GM18858 (cell line): ENCODE measurements around the gene HNF1A.
"Not testable (repeated sequence)": the region's sequence is repeated elsewhere in the genome, so short reads cannot be mapped to it uniquely, and the experiment has no call there.

Experiments used
- ATAC-seq: cut with Tn5 transposase; IDR thresholded peaks from one replicate; pipeline ENCODE4 v1.9.1; 2021; ENCODE audit not compliant: unreplicated experiment

The HNF1A gene, protein sequence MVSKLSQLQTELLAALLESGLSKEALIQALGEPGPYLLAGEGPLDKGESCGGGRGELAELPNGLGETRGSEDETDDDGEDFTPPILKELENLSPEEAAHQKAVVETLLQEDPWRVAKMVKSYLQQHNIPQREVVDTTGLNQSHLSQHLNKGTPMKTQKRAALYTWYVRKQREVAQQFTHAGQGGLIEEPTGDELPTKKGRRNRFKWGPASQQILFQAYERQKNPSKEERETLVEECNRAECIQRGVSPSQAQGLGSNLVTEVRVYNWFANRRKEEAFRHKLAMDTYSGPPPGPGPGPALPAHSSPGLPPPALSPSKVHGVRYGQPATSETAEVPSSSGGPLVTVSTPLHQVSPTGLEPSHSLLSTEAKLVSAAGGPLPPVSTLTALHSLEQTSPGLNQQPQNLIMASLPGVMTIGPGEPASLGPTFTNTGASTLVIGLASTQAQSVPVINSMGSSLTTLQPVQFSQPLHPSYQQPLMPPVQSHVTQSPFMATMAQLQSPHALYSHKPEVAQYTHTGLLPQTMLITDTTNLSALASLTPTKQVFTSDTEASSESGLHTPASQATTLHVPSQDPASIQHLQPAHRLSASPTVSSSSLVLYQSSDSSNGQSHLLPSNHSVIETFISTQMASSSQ

DNA sequence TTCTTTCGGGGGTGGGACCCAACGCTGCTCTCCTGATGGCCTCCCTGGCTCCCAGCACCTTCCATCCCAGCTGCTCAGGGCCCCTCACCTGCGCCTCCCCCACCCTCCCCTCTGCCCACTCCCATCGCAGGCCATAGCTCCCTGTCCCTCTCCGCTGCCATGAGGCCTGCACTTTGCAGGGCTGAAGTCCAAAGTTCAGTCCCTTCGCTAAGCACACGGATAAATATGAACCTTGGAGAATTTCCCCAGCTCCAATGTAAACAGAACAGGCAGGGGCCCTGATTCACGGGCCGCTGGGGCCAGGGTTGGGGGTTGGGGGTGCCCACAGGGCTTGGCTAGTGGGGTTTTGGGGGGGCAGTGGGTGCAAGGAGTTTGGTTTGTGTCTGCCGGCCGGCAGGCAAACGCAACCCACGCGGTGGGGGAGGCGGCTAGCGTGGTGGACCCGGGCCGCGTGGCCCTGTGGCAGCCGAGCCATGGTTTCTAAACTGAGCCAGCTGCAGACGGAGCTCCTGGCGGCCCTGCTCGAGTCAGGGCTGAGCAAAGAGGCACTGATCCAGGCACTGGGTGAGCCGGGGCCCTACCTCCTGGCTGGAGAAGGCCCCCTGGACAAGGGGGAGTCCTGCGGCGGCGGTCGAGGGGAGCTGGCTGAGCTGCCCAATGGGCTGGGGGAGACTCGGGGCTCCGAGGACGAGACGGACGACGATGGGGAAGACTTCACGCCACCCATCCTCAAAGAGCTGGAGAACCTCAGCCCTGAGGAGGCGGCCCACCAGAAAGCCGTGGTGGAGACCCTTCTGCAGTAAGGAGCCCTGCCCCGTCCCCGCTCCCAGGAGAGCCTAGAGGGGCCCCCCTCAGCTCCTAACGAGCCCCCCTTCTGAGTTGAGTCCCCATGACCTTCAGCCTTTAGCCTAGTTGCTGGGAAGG is at the start of gene HNF1A:
HNF1A (plus strand) TSS at position 248 of the 924 bp plus-strand sequence; CDS start at position 474, 226 bp downstream.
- no peak for ATAC-seq

DNA sequence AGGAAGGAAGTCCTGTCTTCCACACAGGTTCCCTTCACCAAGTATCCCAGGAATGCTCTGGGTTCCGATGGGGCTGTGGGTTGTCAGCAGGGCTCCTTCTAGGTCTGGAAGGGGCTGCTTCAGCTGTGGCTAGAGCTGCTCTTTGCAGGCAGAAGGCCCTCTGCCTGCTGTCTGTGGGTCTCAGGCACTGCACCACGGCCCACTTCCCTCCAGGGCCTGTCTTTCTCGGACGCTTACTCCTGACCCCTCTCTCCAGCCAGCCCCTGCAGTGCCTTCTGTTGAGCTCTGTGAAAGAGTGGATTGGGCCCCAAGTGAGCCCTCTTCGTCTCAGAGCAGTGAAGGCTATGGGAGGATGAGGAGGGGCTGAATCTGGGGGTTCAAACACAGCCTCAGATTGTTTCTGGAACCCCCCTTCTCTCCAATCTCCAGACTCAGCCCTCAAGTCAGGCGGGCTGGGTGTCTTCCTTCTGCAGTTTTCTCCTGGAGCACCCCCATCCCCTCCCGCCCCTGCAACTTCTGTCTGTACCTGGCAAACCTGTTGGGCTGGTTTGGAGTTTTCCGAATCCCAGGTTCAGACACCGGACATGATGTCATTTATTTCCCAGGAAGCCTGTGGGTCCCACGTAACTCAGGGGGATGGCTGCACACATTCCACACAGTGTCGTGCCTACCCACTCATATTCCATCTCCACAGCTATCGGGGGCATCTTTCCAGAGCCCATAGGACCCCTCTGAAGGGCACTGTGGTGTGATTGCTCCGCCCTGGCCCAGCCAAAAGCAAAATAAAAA is 49.3 kb upstream of the HNF1A start:
- no peak for ATAC-seq

DNA sequence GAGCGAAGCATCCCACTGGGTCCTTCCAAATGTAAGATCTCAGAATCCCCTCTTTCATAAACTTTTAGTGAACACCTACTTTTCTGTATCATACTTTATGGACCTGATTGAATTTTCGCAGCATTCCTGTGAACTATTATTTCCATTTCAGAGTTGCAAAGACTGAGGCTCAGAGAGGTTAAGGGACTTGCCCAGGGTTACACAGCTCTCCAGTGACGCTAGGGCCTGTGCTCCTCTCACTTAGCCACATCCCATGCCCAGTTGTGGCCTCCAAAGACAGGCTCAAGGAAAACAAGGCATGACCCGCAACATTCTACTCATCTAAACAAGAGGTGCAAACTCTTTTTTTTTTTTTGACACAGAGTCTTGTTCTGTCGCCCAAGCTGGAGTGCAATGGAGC is 48.3 kb upstream of the HNF1A start:
- no peak for ATAC-seq

DNA sequence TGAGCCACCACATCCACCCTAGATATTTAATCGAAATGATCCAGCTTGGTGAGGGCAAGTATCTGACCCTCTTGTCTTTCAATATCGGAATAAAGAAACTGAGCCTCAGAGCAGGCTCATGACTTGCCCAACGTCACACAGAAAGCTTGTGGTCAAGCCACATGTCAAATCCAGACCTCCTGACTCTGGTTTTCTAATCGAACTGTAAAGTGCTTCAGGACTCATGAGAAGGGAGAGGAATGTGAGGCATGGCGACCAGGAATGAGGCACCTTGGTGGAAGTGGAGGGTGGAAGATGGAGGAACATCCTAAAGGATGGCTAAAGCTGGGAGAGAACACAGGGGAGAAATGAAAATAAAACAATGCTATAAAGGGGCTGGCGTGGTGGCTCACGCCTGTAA is 46.3 kb upstream of the HNF1A start:
- no peak for ATAC-seq

DNA sequence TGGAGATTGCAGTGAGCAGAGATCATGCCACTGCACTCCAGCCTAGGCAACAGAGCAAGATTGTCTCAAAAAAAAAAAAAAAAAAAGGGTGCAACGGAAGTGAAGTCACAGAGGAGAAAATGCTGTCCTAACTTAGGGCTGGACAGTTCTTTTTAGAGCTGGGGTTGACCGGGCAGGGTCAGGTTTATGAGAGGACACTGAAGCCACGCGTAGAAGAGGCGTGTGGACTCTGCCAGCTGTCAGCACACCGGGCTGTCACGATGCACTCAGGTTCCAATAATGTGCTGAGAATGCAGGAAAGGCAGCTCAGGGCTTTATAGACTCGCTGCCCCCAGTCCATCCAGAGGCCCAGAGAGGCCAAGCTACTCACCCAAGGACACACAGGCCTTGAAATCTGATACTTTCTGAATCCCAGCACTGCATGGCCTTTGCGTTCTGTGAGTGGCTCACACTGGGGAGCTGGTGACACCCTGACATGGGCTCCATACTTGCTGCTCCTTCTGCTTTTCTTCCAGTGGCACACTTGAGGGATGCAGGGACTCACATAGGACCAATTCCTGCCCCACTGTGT is 45.3 kb upstream of the HNF1A start:
- no peak for ATAC-seq

DNA sequence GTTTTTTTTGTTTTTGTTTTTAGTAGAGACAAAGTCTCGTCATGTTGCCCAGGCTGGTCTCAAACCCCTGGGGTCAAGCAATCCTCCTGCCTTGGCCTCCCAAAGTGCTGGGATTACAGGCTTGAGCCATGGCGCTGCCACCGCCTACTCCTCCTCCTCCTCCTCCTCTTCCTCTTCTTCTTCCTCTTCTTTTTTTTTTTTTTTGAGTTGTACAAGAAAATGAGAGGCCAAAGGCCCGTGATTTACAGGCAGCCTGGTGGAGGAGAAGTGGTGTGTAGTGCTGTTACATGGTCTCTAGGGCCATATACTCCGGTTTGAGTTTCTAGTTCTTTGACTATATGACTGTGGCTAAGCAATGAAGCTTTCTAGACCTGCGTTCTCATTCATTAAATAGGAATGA is 44.6 kb upstream of the HNF1A start:
- ATAC-seq, result no peak

DNA sequence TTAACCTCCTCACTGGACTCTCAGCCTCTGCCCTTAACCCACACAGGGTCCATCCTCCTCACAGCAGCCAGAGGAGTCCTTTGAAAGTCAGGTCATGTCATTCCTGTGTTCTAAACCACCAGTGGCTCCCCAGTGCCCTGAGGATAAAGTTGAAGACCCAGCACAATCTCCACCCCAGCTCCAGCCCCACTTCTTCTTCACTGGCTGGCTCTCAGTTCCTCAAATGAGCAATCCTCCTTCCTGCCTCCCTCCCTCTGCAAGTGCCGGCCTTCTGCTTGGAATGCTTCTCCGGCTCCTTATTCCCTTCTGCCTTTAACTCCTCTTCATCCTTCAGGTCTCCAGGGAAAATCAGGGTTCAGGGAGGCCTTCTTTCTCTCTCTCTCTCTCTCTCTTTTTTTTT is 42.1 kb upstream of the HNF1A start:
- ATAC-seq, result no peak

DNA sequence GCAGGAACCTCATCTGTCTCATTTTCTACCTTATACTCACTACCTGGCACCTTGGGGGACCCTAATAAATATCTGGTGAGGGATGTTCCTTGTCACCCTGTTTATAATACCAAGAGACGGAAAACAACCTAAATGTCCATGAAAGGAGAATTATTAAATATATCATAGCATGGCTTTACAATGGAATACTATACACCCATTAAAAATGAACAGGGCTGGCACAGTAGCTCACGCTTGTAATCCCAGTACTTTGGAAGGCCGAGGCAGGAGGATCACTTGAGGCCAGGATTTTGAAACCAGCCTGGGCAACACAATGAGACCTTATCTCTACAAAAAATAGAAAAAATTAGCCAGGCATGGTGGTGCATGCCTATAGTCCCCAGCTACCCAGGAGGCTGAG is 39.8 kb upstream of the HNF1A start:
- ATAC-seq, result no peak

DNA sequence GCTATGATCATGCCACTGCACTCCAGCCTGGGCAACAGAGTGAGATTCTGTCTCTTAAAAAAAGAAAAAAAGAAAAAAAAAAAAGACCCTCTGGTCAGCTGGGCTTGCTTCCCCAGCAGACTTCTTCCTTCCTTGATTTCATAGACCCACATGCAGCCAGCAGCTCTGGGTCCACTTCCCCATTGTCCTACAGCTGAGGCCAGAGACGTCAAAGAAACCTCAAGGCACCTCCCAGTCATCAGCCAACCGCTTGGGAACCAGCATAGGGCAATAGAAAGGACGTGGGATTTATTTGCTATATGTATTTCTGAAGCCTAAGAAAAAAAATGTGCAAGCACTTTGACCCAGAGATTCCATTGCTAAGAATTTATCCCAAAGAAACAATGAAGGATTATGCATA is 38.8 kb upstream of the HNF1A start:
- ATAC-seq, result no peak

DNA sequence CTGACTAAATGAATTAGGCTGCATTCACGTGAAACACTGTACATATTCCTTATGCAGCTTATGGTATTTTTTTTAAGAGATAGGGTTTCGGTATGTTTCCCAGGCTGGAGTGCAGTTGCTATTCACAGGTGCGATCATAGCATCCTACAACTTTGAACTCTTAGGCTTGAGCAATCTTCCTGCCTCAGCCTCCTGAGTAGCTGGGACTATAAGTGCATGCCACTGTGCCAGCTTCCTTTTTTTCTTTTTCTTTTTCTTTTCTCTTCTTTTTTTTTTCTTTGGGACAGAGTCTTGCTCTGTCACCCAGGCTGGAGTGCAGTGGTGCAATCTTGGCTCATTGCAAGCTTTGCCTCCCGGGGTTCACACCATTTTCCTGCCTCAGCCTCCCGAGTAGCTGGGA is 38.3 kb upstream of the HNF1A start:
- ATAC-seq, result no peak

DNA sequence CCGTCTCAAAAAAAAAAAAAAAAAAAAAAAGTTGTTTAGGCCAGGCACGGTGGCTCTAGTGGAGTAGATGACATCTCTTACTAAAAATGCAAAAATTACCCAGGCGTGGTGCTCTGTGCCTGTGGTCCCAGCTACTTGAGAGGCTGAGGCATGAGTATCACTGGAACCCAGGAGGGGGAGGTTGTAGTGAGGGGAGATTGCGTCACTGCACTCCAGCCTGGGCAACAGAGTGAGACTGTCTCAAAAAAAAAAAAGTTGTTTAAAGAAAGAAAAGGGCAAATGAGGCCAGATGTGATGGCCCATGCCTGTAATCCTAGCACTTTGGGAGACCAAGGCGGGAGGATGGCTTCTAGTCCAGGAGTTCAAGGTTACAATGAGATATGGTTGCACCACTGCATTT is 37.5 kb upstream of the HNF1A start:
- ATAC-seq, result no peak

DNA sequence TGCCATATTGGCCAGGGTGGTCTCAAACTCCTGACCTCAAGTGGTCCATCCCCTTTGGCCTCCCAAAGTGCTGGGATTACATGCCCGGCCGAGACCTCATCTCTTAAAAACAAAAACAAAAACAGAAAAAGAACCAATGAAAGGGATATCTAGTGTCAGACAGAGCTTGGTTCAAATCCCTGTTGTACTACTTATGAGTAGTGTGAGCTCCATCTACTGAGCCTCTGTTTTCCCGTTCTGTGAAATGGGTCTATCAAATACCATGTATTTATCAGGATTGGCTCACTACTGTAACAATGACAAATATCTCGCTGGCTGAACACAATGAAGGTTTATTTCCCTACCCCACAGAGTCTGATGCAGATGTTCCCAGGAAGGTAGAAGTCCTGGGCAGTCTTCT is 36.9 kb upstream of the HNF1A start:
- no peak for ATAC-seq

DNA sequence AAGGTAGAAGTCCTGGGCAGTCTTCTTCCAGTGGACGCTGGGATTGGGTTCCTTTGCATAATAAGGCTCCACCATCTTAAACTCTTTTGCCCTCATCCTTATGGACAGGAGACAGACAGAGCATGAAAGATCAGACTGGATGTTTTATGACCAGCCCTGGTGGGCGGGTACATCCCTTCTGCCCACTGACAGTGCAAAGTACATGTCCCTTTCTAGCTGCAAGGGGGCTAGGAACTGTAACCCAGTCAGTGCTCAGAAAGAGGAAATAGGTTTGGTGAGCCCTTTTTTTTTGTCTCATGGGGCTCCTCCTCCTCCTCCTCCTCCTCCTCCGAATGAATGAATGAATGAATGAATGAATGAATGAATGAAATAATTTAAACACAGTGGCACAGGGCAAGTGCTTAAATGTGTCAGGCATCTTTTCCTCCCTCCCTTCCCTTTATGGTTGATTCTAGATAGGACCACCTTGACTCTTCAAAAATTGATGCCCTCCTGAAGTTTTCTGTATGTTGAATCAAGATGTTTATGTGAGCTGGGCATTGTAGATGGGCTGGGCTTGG is 36.4 kb upstream of the HNF1A start:
- no peak for ATAC-seq

DNA sequence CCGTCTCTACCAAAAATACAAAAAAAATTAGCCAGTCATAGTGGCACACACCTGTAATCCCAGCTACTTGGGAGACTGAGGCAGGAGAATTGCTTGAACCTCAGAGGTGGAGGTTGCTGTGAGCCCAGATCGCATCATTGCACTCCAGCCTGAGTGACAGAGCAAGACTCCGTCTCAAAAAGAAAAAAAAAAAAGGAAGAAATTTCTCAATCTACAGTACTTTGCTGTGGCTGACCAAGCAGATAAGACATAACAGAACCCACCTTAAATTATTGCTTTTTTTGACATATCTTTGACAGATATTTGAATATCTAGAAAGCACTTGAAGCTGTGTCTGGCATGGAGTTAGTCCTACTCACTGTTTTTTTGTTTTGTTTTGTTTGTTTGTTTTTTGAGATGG is 34.9 kb upstream of the HNF1A start:
- ATAC-seq, result no peak

DNA sequence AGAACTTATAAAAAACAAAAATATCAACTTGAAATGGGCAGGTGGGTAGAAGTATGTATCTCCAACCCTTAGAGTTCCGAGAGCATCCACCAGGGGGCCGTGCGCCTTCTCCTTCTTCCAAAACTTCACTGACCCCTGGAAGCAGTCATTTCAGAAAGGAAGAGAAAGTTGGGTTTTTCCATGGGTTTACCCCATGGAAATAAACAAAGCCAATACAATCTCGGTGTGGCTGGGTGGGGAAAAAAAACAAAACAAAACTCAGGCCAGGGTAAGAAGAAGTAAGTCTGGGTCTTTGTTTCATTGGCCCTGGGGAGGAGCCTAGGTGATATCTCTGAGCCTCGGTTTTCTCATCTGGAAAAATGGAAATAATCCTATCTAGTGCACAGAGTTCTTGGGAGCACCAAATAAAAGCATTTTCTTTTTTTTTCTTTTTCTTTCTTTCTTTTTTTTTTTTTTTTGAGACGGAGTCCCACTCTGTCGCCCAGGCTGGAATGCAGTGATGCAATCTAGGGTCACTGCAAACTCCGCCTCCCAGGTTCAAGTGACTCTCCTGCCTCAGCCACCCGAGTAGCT is 33.6 kb upstream of the HNF1A start:
- ATAC-seq, result no peak

DNA sequence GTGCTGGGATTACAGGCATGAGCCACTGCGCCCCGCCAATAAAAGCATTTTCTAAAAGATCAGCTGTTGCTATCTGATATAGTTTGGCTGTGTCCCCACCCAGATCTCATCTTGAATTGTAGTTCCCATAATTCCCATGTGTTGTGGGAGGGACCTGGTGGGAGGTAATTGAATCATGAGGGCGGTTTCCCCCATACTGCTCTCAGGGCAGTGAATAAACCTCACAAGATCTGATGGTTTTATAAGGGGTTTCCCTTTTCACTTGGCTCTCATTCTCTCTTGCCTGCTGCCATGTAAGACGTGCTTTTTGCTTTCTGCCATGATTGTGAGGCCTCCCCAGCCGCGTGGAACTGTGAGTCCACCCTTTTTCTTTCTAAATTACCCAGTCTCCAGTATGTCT is 32.8 kb upstream of the HNF1A start:
- not testable (repeated sequence) for ATAC-seq

DNA sequence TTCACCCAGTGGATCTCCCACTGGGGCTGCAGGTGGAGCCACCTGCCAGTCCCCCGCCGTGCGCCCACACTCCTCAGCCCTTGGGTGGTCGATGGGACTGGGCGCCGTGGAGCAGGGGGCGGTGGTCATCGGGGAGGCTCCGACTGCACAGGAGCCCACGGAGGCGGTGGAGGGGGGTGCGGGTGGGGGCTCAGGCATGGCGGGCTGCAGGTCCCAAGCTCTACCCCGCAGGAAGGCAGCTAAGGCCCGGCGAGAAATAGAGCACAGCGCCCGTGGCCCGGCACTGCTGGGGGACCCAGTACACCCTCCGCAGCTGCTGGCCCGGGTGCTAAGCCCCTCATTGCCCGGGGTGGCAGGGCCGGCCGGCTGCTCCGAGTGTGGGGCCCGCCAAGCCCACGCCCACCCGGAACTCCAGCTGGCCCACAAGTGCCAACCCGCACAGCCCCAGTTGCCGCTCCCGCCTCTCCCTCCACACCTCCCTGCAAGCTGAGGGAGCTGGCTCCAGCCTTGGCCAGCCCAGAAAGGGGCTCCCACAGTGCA is 28.0 kb upstream of the HNF1A start:
- ATAC-seq, result not testable (repeated sequence)

DNA sequence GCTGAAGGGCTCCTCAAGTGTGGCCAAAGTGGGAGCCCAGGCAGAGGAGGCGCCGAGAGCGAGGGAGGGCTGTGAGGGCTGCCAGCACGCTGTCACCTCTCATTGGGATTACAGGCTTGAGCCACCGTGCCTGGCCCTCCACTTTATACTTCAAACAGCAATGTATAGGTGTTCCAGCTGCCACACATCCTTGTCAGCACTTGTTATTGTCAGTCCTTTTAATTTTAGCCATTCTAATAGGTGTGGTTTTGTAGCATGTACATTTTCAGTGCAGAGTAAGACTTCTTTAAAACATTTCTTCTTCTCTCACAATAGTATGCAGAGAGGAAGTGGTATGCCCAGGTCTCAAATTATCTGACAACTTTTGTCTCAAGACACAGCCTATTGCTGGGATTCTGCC is 27.5 kb upstream of the HNF1A start:
- ATAC-seq, result no peak

DNA sequence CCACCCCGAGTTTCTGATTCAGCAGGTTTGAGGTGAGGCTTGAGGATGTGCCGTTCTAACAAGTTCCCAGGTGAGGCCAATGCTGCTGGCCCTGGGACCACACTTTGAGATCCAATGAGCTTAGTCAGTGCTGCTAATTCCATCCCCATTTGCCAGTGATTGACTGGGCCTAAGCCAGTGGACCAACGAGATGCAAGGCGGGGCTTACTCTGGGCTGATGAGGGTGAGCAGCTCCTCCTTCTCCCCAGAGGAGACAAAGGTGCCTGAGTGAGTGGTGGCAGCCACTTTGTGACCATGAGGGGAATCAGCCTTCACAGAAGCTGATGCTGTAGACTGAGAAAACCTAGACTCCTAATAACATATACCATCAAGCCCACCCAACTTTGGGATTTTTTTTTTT is 23.1 kb upstream of the HNF1A start:
- no peak for ATAC-seq
